Type B pancreatic cell (in vitro differentiated cells): Measurements from ENCODE around the gene ZNF83. TPM values are rescaled to one million over a fixed set of nuclear protein-coding genes. Genes with fewer than 3 reads are reported as not detected.
"Not testable (repeated sequence)": the region's sequence is repeated elsewhere in the genome, so short reads cannot be mapped to it uniquely, and the experiment has no call there.

ENCODE experiments used
- DNase-seq: peaks from one replicate; pipeline ENCODE4 v3.0.0; 2021; ENCODE audit warnings: mixed read lengths; ENCODE audit not compliant: unreplicated experiment; ENCODE audit errors: extremely low spot score
- H3K27ac Mint-ChIP-seq: 2 replicates; pipeline ENCODE4 v1.8.0; 2021; ENCODE audit warnings: mild to moderate bottlenecking, mixed read lengths
- H3K27me3 Mint-ChIP-seq: 2 replicates; pipeline ENCODE4 v1.8.0; 2021; ENCODE audit warnings: mixed read lengths
- H3K36me3 Mint-ChIP-seq: 2 replicates; pipeline ENCODE4 v1.8.0; 2021; ENCODE audit warnings: mixed read lengths
- H3K4me1 Mint-ChIP-seq: one replicate; pipeline ENCODE4 v1.8.0; 2021; ENCODE audit warnings: mixed read lengths; ENCODE audit not compliant: unreplicated experiment
- H3K4me3 Mint-ChIP-seq: 2 replicates; pipeline ENCODE4 v1.8.0; 2021; ENCODE audit warnings: mild to moderate bottlenecking, mixed read lengths
- H3K9me3 Mint-ChIP-seq: 2 replicates; pipeline ENCODE4 v1.8.0; 2021; ENCODE audit warnings: mixed read lengths
- total RNA-seq: library from RNA; stranded (reverse); gene quantifications from 2 replicates; pipeline ENCODE4 v1.2.1, GENCODE V29; 2021; ENCODE audit warnings: low replicate concordance
- TF ChIP-seq, protein P1 (sequence below): fragments of 200-600 bp; sonication (generic); conservative IDR thresholded peaks from 2 replicates; pipeline ENCODE4 v1.5.0; 2021; ENCODE audit warnings: antibody characterized with exemption, mild to moderate bottlenecking

ZNF83 gene
- total RNA-seq, 1 donor from 2014 or later, result 76.2 TPM

DNA sequence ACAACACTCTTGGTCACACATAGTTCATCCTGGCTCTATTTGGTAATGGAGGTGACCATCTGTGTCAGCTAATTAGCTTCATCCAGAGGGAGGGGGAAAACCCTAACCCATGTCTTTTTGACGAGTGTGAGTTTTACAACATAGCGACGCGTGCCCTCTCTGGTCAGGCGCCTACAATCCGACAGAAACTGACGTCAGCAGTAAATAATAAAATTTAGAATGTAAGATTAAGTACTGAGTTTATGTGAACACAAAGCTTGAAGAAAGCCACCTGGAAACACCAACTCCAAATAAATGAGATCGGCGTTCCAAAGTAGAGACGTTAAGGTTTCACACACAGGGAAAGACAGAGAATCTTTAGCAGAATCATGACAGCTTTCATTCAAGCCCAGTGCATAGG is 1.8 kb upstream of the ZNF83 start:
- Mint-ChIP-seq H3K4me1 (peaks cover 27% of the 10 kb centered on the region), H3K36me3 (peaks cover 9% of the 10 kb centered on the region), H3K4me3 (peak overlapping the region; percentile 18), H3K27ac (no peak overlapping the region), H3K27me3 (no peaks in the 10 kb centered on the region), H3K9me3 (peaks cover 6% of the 10 kb centered on the region)
- DNase-seq, result no peak
- TF ChIP-seq, protein P1, sequence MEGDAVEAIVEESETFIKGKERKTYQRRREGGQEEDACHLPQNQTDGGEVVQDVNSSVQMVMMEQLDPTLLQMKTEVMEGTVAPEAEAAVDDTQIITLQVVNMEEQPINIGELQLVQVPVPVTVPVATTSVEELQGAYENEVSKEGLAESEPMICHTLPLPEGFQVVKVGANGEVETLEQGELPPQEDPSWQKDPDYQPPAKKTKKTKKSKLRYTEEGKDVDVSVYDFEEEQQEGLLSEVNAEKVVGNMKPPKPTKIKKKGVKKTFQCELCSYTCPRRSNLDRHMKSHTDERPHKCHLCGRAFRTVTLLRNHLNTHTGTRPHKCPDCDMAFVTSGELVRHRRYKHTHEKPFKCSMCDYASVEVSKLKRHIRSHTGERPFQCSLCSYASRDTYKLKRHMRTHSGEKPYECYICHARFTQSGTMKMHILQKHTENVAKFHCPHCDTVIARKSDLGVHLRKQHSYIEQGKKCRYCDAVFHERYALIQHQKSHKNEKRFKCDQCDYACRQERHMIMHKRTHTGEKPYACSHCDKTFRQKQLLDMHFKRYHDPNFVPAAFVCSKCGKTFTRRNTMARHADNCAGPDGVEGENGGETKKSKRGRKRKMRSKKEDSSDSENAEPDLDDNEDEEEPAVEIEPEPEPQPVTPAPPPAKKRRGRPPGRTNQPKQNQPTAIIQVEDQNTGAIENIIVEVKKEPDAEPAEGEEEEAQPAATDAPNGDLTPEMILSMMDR, result no peak

DNA sequence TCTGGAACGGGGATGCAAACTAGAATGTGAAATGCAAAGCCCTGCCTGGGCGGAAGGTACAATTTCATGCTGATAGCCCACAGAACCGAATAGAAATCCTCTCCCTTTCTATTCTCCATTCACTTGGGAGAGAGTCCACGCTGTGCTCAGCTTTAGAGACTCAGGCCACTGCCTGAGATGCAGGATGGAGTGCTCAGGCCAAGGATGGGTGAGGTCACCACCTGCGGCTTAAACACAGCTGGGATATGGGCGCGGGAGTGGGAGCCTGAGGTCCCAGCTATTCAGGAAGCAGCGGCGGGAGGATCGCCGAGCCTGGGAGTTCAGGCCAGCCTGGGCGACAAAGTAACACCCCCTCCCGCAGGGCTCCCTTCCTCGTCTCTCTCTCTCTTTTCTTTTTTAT is 446 bp upstream of the ZNF83 start:
- TF ChIP-seq, protein P1, result no peak
- Mint-ChIP-seq H3K9me3 (peaks cover 6% of the 10 kb centered on the region), H3K4me3 (peak overlapping the region; percentile 98), H3K27ac (peak overlapping the region; percentile 100), H3K36me3 (peaks cover 9% of the 10 kb centered on the region), H3K4me1 (peaks cover 27% of the 10 kb centered on the region), H3K27me3 (no peaks in the 10 kb centered on the region)
- no peak for DNase-seq

DNA sequence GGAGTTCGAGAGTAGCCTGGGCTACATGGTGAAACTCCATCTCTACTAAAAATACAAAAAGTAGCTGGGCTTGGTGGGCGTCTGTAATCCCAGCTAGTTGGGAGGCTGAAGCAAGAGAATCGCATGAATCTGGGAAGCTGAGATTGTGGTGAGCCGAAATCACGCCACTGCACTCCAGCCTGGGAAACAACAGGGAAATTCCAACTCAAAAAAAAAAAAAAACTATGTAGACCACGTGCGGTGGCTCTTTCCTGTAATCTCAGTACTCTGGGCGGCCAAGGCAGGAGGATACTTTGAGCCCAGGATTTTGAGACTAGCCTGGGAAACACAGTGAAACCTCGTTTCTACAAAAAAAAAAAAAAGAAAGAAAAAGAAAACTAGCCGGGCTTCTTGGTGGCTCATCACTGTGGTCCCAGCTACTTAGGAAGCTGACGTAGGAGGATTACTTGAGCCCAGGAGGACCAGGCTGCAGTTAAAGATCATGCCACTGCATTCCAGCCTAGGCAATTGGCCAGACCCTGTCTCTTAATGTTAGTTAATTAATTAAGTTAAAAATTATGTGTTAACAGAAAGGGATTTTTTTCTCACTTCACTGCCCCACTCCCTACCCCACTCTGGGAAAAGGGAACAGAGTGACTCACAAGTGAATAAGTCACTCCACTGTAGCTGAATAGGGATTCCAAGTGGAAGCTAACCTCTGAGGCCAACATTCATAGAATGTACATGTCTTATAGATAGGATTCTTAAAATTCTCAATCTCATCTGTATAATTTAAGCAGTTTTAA is 2.2 kb downstream of the ZNF83 start:
- peak overlapping the region; percentile 100 for H3K27ac Mint-ChIP-seq
- TF ChIP-seq, protein P1, result no peak
- H3K4me3 Mint-ChIP-seq, result peak overlapping the region; percentile 98
- H3K36me3 Mint-ChIP-seq, result peaks cover 15% of the 10 kb centered on the region
- peaks cover 22% of the 10 kb centered on the region for H3K4me1 Mint-ChIP-seq
- no peak for DNase-seq
- no peaks in the 10 kb centered on the region for H3K9me3 Mint-ChIP-seq
- no peaks in the 10 kb centered on the region for H3K27me3 Mint-ChIP-seq

DNA sequence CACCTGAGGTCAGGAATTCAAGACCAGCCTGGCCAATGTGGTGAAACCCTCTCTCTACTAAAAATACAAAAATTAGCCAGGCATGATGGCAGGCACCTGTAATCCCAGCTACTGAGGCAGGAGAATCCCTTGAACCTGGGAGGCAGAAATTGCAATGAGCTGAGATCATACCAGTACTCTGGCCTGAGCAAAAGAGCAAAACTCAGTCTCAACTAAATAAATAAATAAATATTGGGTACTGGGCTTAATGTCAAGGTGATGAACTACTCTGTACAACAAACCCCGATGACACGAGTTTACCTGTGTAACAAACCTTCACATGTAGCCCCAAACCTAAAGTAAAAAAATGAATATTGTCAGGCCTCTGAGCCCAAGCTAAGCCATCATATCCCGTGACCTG is 10.7 kb downstream of the ZNF83 start:
- not testable (repeated sequence) for H3K4me1 Mint-ChIP-seq, H3K4me3 Mint-ChIP-seq, DNase-seq, H3K27me3 Mint-ChIP-seq, H3K27ac Mint-ChIP-seq, H3K9me3 Mint-ChIP-seq
- H3K36me3 Mint-ChIP-seq, result peaks cover 41% of the 10 kb centered on the region

DNA sequence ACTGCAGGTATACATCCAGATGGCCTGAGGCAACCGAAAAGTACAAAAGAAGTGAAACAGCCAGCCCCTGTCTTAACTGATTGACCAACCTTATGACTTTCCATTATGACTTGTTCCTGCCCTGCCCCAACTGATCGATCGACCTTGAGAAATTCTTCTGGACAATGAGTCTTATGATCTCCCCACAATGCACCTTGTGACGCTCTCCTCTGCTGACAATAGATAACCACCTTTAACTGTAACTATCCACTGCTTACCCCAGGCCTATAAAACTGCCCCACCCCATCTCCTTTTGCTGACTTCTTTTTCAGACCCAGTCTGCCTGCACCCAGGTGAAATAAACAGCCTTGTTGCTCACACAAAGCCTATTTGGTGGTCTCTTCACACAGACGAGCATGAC is 11.2 kb downstream of the ZNF83 start:
- Mint-ChIP-seq H3K36me3 (peaks cover 43% of the 10 kb centered on the region), H3K27ac (no peak overlapping the region), H3K9me3 (peaks cover 5% of the 10 kb centered on the region)

DNA sequence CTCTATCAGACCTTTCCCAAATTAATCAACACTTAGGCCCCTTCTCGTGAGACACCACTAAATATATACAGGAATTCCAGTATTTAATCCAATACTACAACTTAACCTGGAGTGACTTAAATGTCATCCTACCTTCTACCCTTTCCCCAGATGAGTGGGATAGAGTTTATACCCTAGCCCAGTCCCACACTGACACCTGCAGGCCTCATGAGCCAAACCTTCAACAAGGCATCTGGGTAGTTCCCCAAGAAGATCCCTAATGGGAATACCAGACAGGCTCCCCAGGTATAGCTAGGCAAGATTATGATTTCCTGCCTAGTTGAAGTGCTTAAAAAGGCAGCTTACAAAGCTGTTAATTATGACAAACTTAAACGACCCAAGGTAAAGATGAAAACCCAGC is 15.9 kb downstream of the ZNF83 start:
- Mint-ChIP-seq H3K27ac (no peak overlapping the region), H3K9me3 (no peaks in the 10 kb centered on the region), H3K4me1 (no peaks in the 10 kb centered on the region), H3K4me3 (no peak overlapping the region), H3K36me3 (peaks cover 28% of the 10 kb centered on the region), H3K27me3 (no peaks in the 10 kb centered on the region)
- TF ChIP-seq, protein P1, result no peak
- DNase-seq, result no peak

More for the DNA sequence above, 11.2 kb downstream of the ZNF83 start:
- H3K4me3 Mint-ChIP-seq, result no peak overlapping the region
- no peaks in the 10 kb centered on the region for H3K27me3 Mint-ChIP-seq
- TF ChIP-seq, protein P1, result no peak
- no peaks in the 10 kb centered on the region for H3K4me1 Mint-ChIP-seq
- no peak for DNase-seq
